ENCODE measurements around the gene CREBZF.

Gene CREBZF

GRCh38 chr11:85664615-85665481 is at the start of gene CREBZF (continued):
- TF ChIP-seq ZNF10 (tag by site-specific recombination; IDR thresholded peaks at IDR 0.05) (no peak), ZNF529 (tag by site-specific recombination; IDR thresholded peaks at IDR 0.05; ENCODE audit: insufficient replicate concordance) (no peak), ZNF580 (tag by site-specific recombination; IDR thresholded peaks at IDR 0.05) (no peak), ZNF560 (tag by site-specific recombination; IDR thresholded peaks at IDR 0.05; ENCODE audit: borderline replicate concordance) (no peak), ZNF548 (tag by site-specific recombination; IDR thresholded peaks at IDR 0.05) (no peak), KLF1 (tag by site-specific recombination; IDR thresholded peaks at IDR 0.05) (peak; percentile 25; the same call in 1 of the 2 replicates), ZNF155 (tag by site-specific recombination; IDR thresholded peaks at IDR 0.05) (no peak), ZBTB10 (tag by site-specific recombination; IDR thresholded peaks at IDR 0.05) (no peak; the same call in 1 of the 2 replicates), ZNF660 (tag by site-specific recombination; IDR thresholded peaks at IDR 0.05) (peak; percentile 63), ZBTB8A (tag by site-specific recombination; IDR thresholded peaks at IDR 0.05) (no peak), ZNF26 (tag by site-specific recombination; IDR thresholded peaks at IDR 0.05) (no peak), ZNF335 (tag by site-specific recombination; conservative IDR thresholded peaks at IDR 0.05) (peak; percentile 90), ZBTB21 (tag by site-specific recombination; IDR thresholded peaks at IDR 0.05) (peak; percentile 84), YY2 (tag by site-specific recombination; IDR thresholded peaks at IDR 0.05) (no peak), ZFHX2 (tag by site-specific recombination; conservative IDR thresholded peaks at IDR 0.05) (no peak), PRDM1 (tag by site-specific recombination; IDR thresholded peaks at IDR 0.05) (no peak), PBX3 (CRISPR knock-in tag; IDR thresholded peaks at IDR 0.05) (peak; percentile 38; the same call in 1 of the 2 replicates), ZSCAN4 (tag by site-specific recombination; IDR thresholded peaks at IDR 0.05) (no peak), SP3 (tag by site-specific recombination; IDR thresholded peaks at IDR 0.05) (peak; percentile 69), GFI1B (tag by site-specific recombination; IDR thresholded peaks at IDR 0.05) (no peak), SCRT1 (tag by site-specific recombination; IDR thresholded peaks at IDR 0.05; ENCODE audit: borderline replicate concordance) (no peak), ZNF704 (tag by site-specific recombination; IDR thresholded peaks at IDR 0.05) (no peak), ZNF791 (tag by site-specific recombination; IDR thresholded peaks at IDR 0.05) (no peak), ATF2 (tag by site-specific recombination; IDR thresholded peaks at IDR 0.05; ENCODE audit: low read depth) (peak; percentile 93), ZFP41 (tag by site-specific recombination; IDR thresholded peaks at IDR 0.05; ENCODE audit: borderline replicate concordance) (no peak), ZNF664 (tag by site-specific recombination; IDR thresholded peaks at IDR 0.05) (no peak), ZNF169 (tag by site-specific recombination; IDR thresholded peaks at IDR 0.05) (no peak), ZXDB (tag by site-specific recombination; IDR thresholded peaks at IDR 0.05) (0 out of 2 replicates have a peak, but pooled peaks have one; percentile 12), INSM2 (tag by site-specific recombination; IDR thresholded peaks at IDR 0.05) (no peak)

All from HEK293 (cell line).